Stimulated activated CD4-positive, alpha-beta T cell treated with anti-CD3 and anti-CD28 coated beads, TNF-alpha, amount 100 ng/mL, for 1 hour (primary cell): Measurements from ENCODE around the gene TWNK.
"Not testable (repeated sequence)": the region's sequence is repeated elsewhere in the genome, so short reads cannot be mapped to it uniquely, and the experiment has no call there.

Experiments
- DNase-seq, 3 donors: peaks; one replicate each; pipeline ENCODE4 v3.0.0-alpha.2; 2020; ENCODE audit warnings: low read depth in 3 of 3, low spot score in 1 of 3

The TWNK gene

DNA sequence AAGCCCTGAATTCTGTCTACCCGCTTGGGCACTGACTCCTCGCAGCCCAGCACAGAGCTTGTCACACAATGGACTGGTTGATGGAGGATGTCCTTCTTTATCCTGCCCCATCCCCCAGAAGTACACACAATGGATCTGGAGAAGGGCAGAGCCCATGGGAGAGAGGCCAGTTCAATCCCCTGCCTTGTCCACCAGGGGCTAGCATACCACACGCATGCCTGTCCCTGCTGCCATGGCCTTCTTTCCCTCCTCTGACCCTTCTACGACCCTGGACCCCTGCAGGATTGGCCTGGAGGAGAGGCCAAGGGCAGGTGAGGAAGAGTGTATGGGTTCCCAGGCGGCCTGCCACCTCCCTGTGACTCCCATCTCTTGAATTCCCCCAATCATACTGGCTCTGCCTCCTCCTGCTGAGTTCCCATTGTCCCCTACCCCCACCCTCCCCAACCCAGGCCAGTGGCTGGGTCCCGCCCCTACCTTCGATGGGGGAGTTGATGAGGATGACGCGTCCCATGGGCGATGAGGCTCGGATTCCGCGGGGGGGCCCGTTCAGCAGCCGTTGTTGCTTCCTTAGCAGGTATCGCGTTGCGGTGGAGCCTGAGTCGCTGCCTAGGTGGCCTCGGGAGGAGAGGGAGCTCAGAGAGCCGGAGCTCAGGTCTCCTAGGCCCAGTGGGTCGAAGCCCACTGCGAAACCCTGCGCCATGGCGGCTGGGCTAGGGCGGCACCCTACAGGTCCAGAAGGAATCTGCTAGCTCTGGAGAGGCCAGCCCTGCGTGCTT lies 42.4 kb downstream of the TWNK start:
- DNase-seq, result no peak

GRCh38 chr10:101030496-101031127 lies 43.3 kb downstream of the TWNK start:
- no peak for DNase-seq

DNA sequence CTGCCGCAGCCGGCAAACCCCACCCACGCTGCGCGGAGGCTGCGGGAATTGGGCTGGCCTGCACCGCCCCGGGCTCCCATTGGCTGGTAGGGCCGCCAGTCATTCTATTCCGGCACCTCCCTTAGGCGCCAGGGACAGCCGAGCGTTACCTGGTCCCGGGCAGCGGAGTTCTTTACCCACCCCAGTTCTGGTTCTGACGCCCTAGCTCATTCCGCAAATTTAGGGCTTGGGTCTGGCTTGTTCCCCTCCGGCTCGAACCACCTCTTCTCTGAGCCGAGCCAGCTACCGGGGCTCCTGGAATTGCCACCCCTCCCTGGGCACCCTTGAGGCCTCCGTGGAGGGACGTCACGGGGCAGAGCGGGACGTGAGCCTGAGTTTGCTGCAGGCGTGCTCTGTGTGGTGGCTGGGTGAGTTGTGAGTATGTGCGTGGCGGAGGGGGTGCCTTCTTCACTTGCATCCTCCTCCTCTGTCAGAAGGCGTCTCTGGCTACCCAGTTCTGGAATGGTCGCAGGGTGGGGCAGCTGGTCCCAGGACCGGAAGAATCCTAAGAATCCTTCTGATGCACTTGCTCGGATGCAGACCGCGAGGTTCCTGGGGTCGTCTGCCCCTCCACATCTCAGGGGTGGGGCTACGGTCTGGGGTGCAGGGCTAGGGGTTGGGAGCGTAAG lies 43.9 kb downstream of the TWNK start, which contains the start of the genes PDZD7 and SFXN3:
Gene PDZD7 (minus strand): TSS at position 2 of the 668 bp plus-strand sequence. CDS start 910 bp downstream, outside the sequence.
Gene SFXN3 (plus strand): TSS at position 107 of the 668 bp plus-strand sequence. CDS start 3,461 bp downstream, outside the sequence.
- DNase-seq, result peak; percentile 90 to 97 (median 93)

DNA sequence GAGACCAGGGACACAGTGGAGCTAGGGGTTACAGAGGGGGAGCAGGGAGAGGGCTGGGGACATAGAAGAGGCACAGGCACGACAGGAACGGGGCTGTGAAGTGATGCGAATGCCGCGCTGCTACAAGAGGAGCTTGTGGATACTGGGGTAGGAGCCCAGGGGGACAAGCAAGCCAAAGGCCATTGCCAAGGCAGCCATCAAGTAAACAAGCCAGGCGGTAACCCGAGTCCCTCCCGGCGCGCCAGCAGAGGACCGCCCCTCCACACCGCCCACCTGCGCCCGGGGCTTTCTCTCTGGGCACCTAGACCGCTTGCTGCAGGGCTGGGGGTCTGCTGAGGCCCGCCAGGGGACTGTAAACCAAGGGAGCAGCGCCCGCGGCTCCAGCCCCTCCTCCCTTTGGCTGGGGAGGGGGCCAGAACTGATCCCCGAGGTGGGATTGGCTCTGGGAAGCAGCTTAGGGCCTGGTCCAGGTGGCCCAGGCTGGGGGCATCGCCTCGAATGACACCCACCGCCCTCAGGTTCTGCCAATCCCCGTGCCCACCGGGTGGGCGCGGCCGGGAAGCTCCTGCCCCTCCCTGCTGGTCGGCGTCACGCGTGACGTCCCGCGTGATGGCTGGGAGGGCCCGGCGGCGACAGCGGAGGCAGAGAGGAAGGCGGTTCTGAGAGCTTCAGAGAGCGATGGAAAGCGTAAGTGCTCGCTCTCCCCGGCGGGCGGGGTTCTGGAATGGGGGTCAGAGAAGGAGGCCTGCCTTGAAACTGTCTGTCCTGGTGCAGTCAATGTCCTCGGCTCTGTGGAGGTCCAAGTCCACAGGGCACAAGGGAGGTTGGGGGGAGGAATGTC lies 44.7 kb downstream of the TWNK start:
- peak; percentile 37 to 53 (median 53) for DNase-seq

DNA sequence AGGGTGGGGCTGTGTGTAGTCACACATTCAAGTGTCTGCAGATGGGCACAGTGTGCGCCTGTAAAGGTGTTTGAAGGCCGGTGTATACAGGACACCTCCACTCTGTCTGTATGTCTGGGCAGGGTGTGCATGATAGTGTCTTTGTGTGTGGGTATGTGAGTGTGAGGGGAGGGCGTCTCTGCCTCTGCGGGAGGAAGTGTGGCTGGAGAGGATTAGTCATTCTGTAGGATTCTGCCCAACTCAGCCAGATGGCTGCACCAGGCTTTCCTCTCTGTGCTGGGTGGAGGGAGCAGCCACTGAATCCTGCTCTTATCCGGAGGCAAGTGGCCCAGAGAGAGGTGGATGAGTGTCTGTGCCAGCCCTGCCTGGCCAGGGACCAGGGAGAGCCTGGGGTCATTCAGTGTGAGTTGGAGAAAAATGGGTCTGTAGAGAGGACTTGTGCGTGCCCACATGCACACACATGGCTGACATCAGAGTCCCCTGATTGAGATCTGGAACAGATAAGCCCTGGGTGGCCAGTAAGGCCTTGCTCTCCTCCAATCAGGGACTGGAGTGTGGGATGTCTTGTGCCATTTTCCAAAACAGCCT lies 45.4 kb downstream of the TWNK start:
- DNase-seq, result peak in 2 of 3 donors; percentile 34 to 45

- no peak for DNase-seq
Measured at GRCh38 chr10:101033276-101033675, 45.9 kb downstream of the TWNK start.

DNA sequence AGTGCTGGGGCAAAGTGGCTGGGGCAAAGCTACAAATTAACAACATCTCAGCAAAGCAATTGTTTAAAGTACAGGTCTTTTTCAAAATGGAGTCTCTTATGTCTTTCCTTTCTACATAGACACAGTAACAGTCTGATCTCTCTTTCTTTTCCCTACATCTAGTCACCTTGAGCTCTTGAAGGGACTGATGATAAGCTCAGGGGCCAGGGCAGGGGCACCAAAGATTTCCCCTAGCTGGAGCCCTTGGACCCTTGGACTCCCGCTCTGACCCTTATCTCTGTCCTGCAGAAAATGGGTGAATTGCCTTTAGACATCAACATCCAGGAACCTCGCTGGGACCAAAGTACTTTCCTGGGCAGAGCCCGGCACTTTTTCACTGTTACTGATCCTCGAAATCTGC lies 47.1 kb downstream of the TWNK start:
- DNase-seq, result not testable (repeated sequence)

GRCh38 chr10:101035314-101035713 lies 48.0 kb downstream of the TWNK start:
- DNase-seq, result no peak

DNA sequence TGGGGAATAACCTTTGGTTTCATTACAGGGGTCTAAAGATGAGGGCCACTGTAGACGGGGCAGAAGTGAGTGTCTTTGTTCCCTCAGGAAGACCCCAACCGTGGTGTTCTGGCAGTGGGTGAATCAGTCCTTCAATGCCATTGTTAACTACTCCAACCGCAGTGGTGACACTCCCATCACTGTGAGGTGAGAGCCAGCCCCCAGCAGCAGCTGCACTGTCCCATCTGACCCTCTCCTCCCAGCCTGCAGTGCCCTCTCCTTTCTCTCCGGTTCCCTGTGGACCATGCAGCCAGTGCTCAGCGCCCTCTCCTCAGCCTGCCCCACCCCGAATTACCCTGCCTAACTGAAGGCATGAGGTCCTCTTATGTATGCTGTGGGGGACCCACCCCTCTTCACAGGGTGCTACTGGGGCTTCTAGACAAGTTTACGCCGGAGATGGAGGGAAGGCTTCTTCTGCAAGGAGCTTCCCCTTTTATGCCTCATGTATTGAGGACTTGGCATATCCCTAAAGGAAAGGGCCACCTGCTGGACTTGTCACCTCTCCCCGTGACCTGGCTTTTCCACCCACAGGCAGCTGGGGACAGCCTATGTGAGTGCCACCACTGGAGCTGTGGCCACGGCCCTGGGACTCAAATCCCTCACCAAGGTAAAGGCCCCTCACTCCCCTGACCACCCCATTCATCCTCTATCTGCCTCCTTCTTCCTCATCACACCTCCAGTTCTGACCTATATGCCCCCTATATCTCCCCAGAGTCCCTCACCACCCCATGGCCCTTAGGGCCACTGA lies 48.8 kb downstream of the TWNK start:
- DNase-seq, result no peak

GRCh38 chr10:101036726-101037125 lies 49.4 kb downstream of the TWNK start:
- DNase-seq, result no peak

- no peak for DNase-seq
Measured at GRCh38 chr10:101038484-101038883, 51.1 kb downstream of the TWNK start.

GRCh38 chr10:101040061-101040460 lies 52.7 kb downstream of the TWNK start:
- DNase-seq, result no peak

DNA sequence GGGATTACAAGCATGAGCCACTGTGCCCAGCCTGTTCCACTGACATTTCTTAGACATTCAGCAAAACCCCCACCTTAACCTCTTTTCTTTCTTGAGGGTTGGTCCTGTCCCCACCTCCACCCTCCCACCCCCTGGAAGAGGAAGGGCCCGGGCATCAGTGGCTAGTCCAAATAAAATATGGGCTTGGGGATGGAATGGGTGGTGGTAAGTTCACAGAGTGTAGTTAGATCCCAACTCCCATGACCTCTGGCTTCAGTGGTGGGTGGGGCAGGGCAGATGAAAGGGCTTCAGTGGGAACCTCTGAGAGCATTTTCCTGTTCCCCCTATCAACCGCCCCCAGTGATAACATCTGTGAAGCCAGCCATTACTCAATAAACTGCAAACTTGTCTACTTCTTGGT lies 53.5 kb downstream of the TWNK start:
- DNase-seq, result no peak

- DNase-seq, result peak; percentile 38 to 54 (median 46)
Measured at GRCh38 chr10:101041252-101041761, 54.0 kb downstream of the TWNK start.

- no peak for DNase-seq
Measured at GRCh38 chr10:101042118-101042517, 54.8 kb downstream of the TWNK start.

DNA sequence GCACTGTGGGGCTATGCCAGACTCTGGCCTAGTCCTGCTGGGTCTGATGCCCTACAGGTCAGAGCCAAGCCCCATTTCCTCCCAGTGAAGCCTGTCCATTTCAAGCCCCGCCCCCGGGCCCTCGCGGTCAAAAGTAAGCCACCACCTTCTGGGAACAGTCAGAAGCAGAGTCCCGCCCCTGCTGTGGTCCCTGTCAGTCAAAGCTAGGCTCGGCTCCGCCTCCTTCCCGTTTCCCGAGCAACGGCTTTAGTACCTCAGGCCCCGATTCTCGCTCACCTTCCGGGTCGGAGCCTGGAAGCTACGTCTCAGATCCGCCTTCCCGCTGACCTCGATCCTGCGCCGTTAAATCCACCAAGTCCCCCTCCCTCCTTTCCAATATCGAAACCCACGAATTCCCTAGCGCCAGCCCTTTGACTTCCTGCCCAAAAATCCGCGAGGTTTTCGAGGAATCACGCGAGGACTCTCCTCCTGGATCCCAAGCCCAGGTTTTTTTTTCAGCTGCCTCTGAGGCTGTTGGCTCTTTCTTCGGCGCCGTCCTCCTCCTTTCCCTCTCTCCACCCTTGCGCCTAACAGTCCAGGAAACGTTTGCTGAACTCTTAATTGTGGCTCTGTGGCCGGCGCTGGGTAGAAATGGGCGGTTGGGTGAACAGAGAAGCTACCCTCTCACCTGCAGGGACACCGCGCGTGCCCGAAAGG lies 55.5 kb downstream of the TWNK start:
- peak; percentile 42 to 79 (median 55) for DNase-seq

DNA sequence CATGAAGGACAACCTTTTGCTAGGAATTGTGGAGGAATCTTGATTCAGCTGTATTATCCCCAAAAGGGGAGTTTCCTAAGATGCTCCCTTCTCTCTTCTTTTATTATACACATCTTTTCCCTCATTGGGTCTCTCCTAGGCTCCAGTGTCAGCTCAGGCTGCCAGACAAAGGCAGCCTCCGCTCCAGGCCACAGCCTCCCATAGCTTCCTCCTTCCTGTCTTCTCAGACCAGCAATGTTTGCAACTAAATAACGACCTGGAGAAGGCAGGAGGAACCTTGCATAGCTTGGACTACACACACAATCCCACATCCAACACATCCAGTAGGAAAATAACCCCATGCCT lies 56.0 kb downstream of the TWNK start:
- no peak for DNase-seq
